Astrocyte (in vitro differentiated cells and primary cell): ENCODE measurements around the gene DDX59.

Experiments used
- EZH2 ChIP-seq: IDR thresholded peaks from 2 replicates; pipeline ENCODE4 v1.6.1; 2012; ENCODE audit warnings: mild to moderate bottlenecking, low read length, inconsistent platforms; ENCODE audit not compliant: insufficient read depth
- TF ChIP-seq, protein P1 (sequence below): IDR thresholded peaks from 2 replicates; pipeline ENCODE4 v1.5.1; 2011; ENCODE audit warnings: low read depth, mild to moderate bottlenecking, inconsistent platforms, low read length, moderate library complexity; ENCODE audit not compliant: insufficient read depth

DNA sequence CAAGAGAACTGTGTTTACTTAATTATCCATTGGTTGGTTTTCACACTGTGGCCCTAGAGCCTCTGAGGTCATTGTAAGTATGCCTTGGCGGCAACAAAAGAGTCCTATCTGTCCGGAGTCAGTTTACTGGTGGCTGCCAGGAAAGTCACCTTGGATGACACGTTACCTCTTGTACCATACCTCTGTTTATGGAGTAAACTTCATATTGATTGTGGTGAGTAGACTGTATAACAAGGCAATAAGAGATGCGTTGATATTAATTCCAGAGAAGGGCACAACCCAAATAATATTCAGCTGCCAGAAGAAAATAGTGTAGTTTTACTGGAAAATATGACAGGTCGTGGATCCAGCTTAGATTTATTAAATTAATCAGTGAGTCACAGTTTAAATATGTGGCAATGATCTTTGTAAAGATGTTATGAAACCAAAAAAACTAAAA, 28.7 kb downstream of the DDX59 start:
- TF ChIP-seq, protein P1, sequence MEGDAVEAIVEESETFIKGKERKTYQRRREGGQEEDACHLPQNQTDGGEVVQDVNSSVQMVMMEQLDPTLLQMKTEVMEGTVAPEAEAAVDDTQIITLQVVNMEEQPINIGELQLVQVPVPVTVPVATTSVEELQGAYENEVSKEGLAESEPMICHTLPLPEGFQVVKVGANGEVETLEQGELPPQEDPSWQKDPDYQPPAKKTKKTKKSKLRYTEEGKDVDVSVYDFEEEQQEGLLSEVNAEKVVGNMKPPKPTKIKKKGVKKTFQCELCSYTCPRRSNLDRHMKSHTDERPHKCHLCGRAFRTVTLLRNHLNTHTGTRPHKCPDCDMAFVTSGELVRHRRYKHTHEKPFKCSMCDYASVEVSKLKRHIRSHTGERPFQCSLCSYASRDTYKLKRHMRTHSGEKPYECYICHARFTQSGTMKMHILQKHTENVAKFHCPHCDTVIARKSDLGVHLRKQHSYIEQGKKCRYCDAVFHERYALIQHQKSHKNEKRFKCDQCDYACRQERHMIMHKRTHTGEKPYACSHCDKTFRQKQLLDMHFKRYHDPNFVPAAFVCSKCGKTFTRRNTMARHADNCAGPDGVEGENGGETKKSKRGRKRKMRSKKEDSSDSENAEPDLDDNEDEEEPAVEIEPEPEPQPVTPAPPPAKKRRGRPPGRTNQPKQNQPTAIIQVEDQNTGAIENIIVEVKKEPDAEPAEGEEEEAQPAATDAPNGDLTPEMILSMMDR = no peak
- no peak for TF ChIP-seq EZH2
